Stimulated activated CD8-positive, alpha-beta memory T cell treated with anti-CD3 and anti-CD28 coated beads, Interleukin-7, amount 100 ng/mL, for 24 hours (primary cell): Measurements from ENCODE around the gene MYOZ3.

Experiments
- DNase-seq: peaks from one replicate; pipeline ENCODE4 v3.0.0-alpha.2; 2020; ENCODE audit warnings: low read depth

MYOZ3 gene

DNA sequence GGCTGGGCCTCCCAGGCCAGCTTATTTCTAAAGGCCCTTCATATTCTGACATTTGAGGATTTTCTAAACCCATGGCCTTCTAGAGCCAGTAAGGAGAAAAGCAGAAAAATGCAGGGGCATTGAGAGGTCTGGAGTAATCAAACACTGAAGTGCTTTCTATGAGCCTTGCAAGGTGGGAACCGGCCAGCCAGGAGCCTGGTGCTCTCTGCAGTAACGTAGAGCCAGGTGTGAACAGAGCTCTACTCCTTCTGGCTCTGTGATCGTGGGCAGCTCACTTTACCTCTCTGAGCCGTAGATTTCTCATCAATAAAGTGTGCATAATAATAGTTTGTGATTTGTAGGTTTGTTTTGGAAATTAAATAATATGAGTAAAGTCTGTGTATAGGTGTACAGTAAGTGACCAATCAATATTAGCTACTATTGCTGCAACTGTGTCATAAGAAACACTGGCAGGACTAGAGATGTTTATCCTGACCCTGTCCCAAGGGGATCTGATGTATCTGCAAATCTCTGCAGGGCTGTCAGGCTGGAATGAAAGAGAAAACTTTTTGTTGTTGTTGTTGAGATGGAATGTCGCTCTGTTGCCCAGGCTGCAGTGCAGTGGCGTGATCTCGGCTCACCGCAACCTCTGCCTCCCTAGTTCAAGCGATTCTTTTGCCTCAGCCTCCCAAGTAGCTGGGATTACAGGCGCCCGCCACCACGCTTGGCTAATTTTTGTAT is 17.9 kb upstream of the MYOZ3 start:
- DNase-seq, result no peak

DNA sequence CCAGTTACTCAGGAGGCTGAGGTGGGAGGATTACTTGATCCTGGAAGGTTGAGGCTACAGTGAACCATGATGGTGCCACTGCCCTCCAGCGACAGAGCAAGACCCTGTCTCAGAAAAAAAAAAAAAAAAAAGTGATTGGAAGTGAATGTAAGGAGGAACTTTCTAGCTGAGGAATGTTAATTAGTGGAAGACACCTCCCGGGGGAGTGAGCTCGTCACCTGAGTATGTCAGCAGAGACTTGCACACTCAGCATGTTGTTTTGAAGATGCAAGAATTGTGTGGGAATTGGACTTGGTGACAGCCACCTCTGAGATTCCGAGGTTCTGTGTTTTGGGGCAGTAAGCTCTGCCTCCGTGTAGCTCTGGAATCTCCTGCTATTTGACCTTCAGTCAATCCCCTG is 17.0 kb upstream of the MYOZ3 start:
- no peak for DNase-seq

DNA sequence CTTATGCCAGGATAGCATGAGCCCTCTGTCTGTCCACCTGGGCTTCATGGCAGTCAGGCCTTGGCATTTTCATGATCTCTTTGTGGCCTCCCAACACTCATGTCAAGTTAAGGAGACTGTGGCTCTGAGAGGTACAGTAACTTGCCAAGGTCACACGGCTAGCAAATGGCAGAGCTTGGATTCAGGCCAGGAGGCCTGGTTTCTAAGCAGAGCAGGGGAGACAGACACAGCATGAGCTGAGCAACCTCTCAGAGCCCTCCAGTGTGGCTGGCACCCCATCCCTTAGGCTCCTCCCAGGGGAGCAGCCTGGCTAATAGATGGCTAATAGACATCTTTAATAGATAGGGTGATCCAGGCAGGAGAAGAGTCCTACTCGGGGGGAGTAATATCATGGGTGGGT is 16.5 kb upstream of the MYOZ3 start:
- no peak for DNase-seq

GRCh38 chr5:150645070-150645700 is 15.9 kb upstream of the MYOZ3 start:
- no peak for DNase-seq

GRCh38 chr5:150647275-150648251 is 13.5 kb upstream of the MYOZ3 start:
- no peak for DNase-seq

- no peak for DNase-seq
Observed at GRCh38 chr5:150648294-150649107, 12.6 kb upstream of the MYOZ3 start.

DNA sequence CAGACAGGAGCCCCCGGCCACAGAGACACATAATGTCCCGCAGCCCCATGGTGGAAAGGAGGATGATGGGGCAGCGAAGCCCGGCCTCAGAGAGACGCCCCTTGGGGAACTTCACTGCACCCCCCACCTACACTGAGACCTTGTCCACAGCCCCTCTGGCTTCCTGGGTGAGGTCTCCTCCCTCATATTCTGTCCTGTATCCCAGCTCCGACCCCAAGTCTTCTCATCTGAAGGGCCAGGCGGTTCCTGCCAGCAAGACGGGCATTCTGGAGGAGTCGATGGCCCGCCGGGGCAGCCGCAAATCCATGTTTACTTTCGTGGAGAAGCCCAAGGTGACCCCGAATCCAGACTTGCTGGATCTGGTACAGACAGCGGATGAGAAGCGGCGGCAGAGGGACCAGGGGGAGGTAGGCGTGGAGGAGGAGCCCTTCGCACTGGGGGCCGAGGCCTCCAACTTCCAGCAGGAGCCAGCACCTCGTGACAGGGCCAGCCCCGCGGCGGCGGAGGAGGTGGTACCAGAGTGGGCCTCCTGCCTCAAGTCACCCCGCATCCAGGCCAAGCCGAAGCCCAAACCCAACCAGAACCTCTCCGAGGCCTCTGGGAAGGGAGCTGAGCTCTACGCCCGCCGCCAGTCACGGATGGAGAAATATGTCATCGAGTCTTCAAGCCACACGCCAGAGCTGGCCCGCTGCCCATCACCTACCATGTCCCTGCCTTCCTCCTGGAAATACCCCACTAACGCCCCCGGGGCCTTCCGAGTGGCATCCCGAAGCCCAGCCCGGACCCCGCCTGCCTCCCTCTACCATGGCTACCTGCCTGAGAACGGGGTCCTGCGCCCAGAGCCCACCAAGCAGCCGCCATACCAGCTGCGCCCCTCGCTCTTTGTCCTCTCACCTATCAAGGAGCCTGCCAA is 11.7 kb upstream of the MYOZ3 start:
- no peak for DNase-seq

GRCh38 chr5:150650021-150651006 is 10.7 kb upstream of the MYOZ3 start:
- no peak for DNase-seq

DNA sequence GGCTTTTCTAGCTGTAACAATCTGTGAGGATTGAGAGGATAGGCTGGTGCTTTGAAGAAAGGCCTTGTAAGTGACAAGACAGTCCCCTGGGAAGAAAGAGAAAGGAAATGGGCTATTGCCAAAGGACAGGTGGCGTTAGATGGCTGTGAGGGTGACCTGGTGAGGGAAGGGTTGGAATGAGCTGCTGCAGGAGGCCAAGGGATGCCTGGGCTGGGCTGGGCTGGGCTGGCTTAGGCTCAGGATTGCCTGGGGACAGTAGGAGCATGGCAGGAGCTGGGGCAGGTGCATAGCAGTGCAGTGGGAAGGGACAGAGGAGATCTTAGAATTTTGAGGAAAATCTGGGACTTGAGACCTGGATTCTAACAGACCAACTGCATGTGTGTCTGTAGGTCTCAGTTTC is 9.7 kb upstream of the MYOZ3 start:
- DNase-seq, result no peak

DNA sequence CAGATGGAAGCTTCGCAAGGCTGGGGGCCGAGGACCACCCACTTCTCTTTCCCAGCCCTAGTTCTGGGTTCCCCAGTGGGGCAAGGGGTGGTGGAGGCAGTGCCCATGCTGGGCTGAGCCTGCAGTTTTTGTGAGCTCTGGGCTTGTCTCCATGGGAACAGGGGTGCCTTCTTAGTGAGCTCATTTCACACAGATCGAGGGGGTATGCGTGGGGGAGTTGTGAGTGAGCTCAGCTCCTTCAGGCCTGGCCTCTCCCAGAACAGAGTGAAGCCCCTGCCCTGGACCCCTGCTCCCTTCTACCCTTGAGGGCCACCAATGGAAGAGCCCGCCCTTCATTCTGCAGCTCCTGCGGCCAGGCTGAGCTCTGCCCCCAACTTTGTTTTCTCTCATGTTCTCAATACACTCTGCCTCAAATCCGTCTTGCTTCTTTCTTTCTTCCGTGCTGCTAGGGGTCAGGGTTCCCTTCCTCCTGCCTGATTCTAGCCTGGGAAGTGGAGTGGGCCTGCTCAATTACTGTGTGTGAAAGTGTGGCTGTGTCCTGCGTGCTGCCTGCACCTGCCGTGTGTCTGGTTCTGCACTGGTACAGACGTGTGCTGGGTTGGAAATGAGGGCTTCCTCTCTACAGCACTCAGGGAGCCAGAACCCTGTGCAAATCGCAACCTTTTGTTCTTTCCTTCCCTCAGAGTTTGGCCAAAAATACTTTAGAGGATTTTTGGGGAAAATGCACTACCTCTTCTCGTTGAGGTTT is 9.0 kb upstream of the MYOZ3 start:
- no peak for DNase-seq

DNA sequence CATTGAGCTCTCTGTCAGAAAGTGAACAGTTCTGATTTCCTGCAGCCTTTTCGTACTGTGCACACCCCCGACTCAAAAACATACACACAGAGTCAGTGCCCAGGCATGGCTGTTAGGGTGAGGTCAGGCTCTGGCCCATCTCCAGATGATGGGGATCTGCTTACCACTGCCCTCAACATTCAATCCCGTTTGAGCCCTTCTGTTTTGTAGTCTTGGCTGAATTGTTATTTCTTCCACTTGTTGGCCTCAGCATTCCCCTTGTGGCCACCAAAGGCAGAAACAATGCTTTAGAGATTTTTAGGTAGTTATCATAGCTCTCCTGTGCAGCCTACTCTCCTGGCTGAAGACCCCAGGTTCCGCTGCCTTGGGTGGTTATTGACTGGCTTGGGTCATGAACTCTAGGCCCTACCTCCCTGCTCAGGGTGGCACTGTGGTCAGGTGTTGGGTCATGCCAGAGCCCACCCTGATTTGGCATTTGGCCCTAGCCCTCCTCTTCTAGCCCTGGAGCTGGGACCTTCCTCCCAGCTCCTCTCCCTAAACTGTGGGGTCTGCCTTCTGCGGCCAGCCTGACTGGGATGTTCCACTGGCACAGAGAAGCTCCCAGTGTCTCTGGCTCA is 7.8 kb upstream of the MYOZ3 start:
- DNase-seq, result no peak

GRCh38 chr5:150653762-150654556 is 7.1 kb upstream of the MYOZ3 start:
- no peak for DNase-seq

DNA sequence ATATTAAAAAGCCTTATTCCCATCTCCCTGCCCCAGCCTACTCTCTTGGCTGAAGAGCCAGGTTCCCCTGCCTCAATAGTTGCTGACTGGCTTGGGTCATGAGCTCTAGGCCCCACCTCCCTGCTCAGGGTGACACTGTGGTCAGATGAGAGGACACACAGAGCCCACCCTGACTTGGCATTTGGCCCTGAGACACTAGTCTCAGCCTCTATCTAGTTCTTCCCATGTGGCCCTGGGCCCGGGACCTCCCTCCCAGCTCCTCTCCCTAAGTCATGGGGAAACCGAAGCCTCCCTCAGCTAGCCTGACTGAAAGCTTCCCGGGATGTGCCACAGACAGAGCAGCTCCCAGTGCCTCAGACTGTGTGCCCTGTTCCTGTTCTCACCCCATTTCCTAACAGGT is 5.8 kb upstream of the MYOZ3 start:
- no peak for DNase-seq

- peak; percentile 55 for DNase-seq
Observed at GRCh38 chr5:150656191-150657132, 4.6 kb upstream of the MYOZ3 start.

GRCh38 chr5:150658121-150658520 is 2.9 kb upstream of the MYOZ3 start:
- no peak for DNase-seq

GRCh38 chr5:150658699-150659265 is 2.3 kb upstream of the MYOZ3 start:
- DNase-seq, result no peak
